Sigmoid colon (tissue), 4 donors: Measurements from ENCODE around the gene FBXO48.

Experiments used
- POLR2A ChIP-seq, 2 donors: fragments of 450-650 bp; IDR thresholded peaks; one replicate each; pipeline ENCODE4 v1.6.1; 2016; ENCODE audit warnings: antibody characterized with exemption in 2 of 2, mild to moderate bottlenecking in 2 of 2, moderate library complexity in 2 of 2
- POLR2AphosphoS5 ChIP-seq, 4 donors: sonication (generic); formaldehyde crosslinking; IDR thresholded peaks; one replicate each; pipeline ENCODE4 v1.6.1; 2017; ENCODE audit warnings: antibody characterized with exemption in 4 of 4
- TF ChIP-seq, protein P1 (sequence below), 4 experiments: fragments of 450-650 bp in 3 of 4; fragments of 200-600 bp in 1 of 4; IDR thresholded peaks; one replicate each; pipeline ENCODE4 v1.5.1; 2016 to 2019; ENCODE audit warnings: antibody characterized with exemption in 4 of 4, mild to moderate bottlenecking in 3 of 4, moderate library complexity in 2 of 4

DNA sequence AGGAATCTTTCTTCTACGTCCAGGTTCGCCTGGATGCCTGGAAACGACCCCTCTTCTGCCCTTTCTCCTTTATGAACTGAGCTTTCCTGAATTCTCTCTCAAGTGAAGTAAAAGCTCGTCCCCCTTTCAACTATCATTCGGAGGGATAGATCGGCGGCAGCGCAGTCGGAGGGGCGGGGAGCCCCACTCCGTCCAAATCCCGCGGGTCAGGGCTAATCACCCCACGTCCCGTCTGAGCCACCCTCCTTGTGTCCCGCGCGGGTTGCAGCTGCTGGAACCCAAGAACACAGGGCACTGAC lies 367 bp downstream of the FBXO48 start:
- TF ChIP-seq, protein P1, sequence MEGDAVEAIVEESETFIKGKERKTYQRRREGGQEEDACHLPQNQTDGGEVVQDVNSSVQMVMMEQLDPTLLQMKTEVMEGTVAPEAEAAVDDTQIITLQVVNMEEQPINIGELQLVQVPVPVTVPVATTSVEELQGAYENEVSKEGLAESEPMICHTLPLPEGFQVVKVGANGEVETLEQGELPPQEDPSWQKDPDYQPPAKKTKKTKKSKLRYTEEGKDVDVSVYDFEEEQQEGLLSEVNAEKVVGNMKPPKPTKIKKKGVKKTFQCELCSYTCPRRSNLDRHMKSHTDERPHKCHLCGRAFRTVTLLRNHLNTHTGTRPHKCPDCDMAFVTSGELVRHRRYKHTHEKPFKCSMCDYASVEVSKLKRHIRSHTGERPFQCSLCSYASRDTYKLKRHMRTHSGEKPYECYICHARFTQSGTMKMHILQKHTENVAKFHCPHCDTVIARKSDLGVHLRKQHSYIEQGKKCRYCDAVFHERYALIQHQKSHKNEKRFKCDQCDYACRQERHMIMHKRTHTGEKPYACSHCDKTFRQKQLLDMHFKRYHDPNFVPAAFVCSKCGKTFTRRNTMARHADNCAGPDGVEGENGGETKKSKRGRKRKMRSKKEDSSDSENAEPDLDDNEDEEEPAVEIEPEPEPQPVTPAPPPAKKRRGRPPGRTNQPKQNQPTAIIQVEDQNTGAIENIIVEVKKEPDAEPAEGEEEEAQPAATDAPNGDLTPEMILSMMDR (IDR thresholded peaks at IDR 0.05): no peak
- TF ChIP-seq POLR2AphosphoS5 (IDR thresholded peaks at IDR 0.05) (no peak), POLR2A (IDR thresholded peaks at IDR 0.05) (no peak)
